ENCODE measurements around the gene EDEM3.

- TF ChIP-seq CTCF (conservative IDR thresholded peaks at IDR 0.05) (no peak), ZFX (IDR thresholded peaks at IDR 0.05) (no peak)
These were observed 27.3 kb upstream of the EDEM3 start for GRCh38 chr1:184781941-184782340.

All from C4-2B (cell line).